SK-N-MC (cell line): ENCODE data around the gene PDP2.

ENCODE experiments used
- DNase-seq: peaks from one replicate; pipeline ENCODE4 v3.0.0-alpha.2; 2011; ENCODE audit warnings: low read depth, low spot score
- H3K27ac ChIP-seq: fragments of 200-600 bp; sonication (generic); 2 replicates; pipeline ENCODE4 v1.5.1; 2016; ENCODE audit warnings: mixed run types
- H3K36me3 ChIP-seq: fragments of 200-600 bp; sonication (generic); 2 replicates; pipeline ENCODE4 v1.6.1; 2017; ENCODE audit warnings: antibody characterized with exemption, low read length, mixed read lengths; ENCODE audit not compliant: insufficient read depth
- H3K4me3 ChIP-seq: fragments of 200-600 bp; sonication (generic); 2 replicates; pipeline ENCODE4 v1.5.1; 2016
- H3K9ac ChIP-seq: fragments of 200-600 bp; sonication (generic); 2 replicates; pipeline ENCODE4 v1.8.0; 2017; ENCODE audit warnings: mixed run types, mixed read lengths; ENCODE audit not compliant: insufficient read length
- H3K9me3 ChIP-seq: fragments of 200-600 bp; sonication (generic); 2 replicates; pipeline ENCODE4 v1.6.1; 2017; ENCODE audit warnings: low read depth, mild to moderate bottlenecking, antibody characterized with exemption, low read length, moderate library complexity, mixed read lengths
- EZH2 ChIP-seq: fragments of 200-600 bp; sonication (generic); IDR thresholded peaks from one replicate; pipeline ENCODE4 v1.6.1; 2017; ENCODE audit warnings: antibody characterized with exemption
- FOXP2 ChIP-seq: optimal IDR thresholded peaks from 2 replicates; pipeline ENCODE3; 2011; ENCODE audit warnings: mild to moderate bottlenecking, moderate library complexity; ENCODE audit not compliant: insufficient read depth; ENCODE audit errors: extremely low read length, control extremely low read depth
- POLR2AphosphoS5 ChIP-seq: IDR thresholded peaks from 2 replicates; pipeline ENCODE4 v1.6.1; 2012; ENCODE audit warnings: mild to moderate bottlenecking, low read depth, low read length, borderline replicate concordance

PDP2 gene

GRCh38 chr16:66908762-66909559 is 28.6 kb downstream of the PDP2 start:
- no peak overlapping the region for H3K4me3 ChIP-seq
- H3K36me3 ChIP-seq = no peaks in the 10 kb centered on the region
- TF ChIP-seq EZH2 = no peak
- TF ChIP-seq POLR2AphosphoS5 = no peak
- TF ChIP-seq FOXP2 = no peak
- DNase-seq = no peak
- no peak overlapping the region for H3K27ac ChIP-seq
- H3K9ac ChIP-seq = no peak overlapping the region
- no peaks in the 10 kb centered on the region for H3K9me3 ChIP-seq

- TF ChIP-seq FOXP2 (no peak), EZH2 (no peak), POLR2AphosphoS5 (no peak)
- Histone ChIP-seq H3K9me3 (no peaks in the 10 kb centered on the region), H3K9ac (no peak overlapping the region), H3K36me3 (no peaks in the 10 kb centered on the region), H3K4me3 (no peak overlapping the region), H3K27ac (no peak overlapping the region)
- DNase-seq = no peak
These were observed 30.0 kb downstream of the PDP2 start for GRCh38 chr16:66910175-66910940.

GRCh38 chr16:66911112-66911511 is 30.8 kb downstream of the PDP2 start:
- no peak overlapping the region for H3K9ac ChIP-seq
- no peak overlapping the region for H3K27ac ChIP-seq
- H3K9me3 ChIP-seq = no peaks in the 10 kb centered on the region
- H3K4me3 ChIP-seq = no peak overlapping the region
- no peak for DNase-seq
- no peaks in the 10 kb centered on the region for H3K36me3 ChIP-seq
- TF ChIP-seq POLR2AphosphoS5 = no peak
- TF ChIP-seq EZH2 = no peak
- TF ChIP-seq FOXP2 = no peak

- DNase-seq = no peak
- Histone ChIP-seq H3K9ac (no peak overlapping the region), H3K27ac (no peak overlapping the region), H3K4me3 (no peak overlapping the region), H3K9me3 (no peaks in the 10 kb centered on the region), H3K36me3 (no peaks in the 10 kb centered on the region)
- TF ChIP-seq POLR2AphosphoS5 = no peak
- TF ChIP-seq FOXP2 = no peak
- no peak for TF ChIP-seq EZH2
These were observed 31.5 kb downstream of the PDP2 start for GRCh38 chr16:66911801-66912200.

- no peak for DNase-seq
- Histone ChIP-seq H3K4me3 (no peak overlapping the region), H3K27ac (no peak overlapping the region), H3K36me3 (no peaks in the 10 kb centered on the region), H3K9me3 (no peaks in the 10 kb centered on the region), H3K9ac (no peak overlapping the region)
- TF ChIP-seq FOXP2 (no peak), EZH2 (no peak), POLR2AphosphoS5 (no peak)
These were observed 32.8 kb downstream of the PDP2 start for GRCh38 chr16:66913081-66913480.

GRCh38 chr16:66913711-66914110 is 33.4 kb downstream of the PDP2 start:
- Histone ChIP-seq H3K4me3 (no peak overlapping the region), H3K9ac (no peak overlapping the region), H3K27ac (no peak overlapping the region), H3K36me3 (no peaks in the 10 kb centered on the region), H3K9me3 (no peaks in the 10 kb centered on the region)
- TF ChIP-seq POLR2AphosphoS5 = no peak
- no peak for TF ChIP-seq FOXP2
- no peak for TF ChIP-seq EZH2
- DNase-seq = no peak

GRCh38 chr16:66914541-66914940 is 34.2 kb downstream of the PDP2 start:
- Histone ChIP-seq H3K9ac (no peak overlapping the region), H3K27ac (no peak overlapping the region), H3K36me3 (no peaks in the 10 kb centered on the region), H3K9me3 (no peaks in the 10 kb centered on the region), H3K4me3 (no peak overlapping the region)
- no peak for DNase-seq
- TF ChIP-seq EZH2 (no peak), FOXP2 (no peak), POLR2AphosphoS5 (no peak)

GRCh38 chr16:66915041-66915440 is 34.7 kb downstream of the PDP2 start:
- no peak overlapping the region for H3K27ac ChIP-seq
- no peaks in the 10 kb centered on the region for H3K36me3 ChIP-seq
- TF ChIP-seq FOXP2 (no peak), POLR2AphosphoS5 (no peak), EZH2 (no peak)
- DNase-seq = no peak
- no peak overlapping the region for H3K9ac ChIP-seq
- H3K9me3 ChIP-seq = no peaks in the 10 kb centered on the region
- H3K4me3 ChIP-seq = no peak overlapping the region

- H3K9ac ChIP-seq = no peak overlapping the region
- no peaks in the 10 kb centered on the region for H3K36me3 ChIP-seq
- H3K27ac ChIP-seq = no peak overlapping the region
- DNase-seq = no peak
- H3K4me3 ChIP-seq = no peak overlapping the region
- TF ChIP-seq POLR2AphosphoS5 (no peak), EZH2 (no peak), FOXP2 (no peak)
- H3K9me3 ChIP-seq = no peaks in the 10 kb centered on the region
These were observed 36.2 kb downstream of the PDP2 start for GRCh38 chr16:66916518-66916917.
